H54 (cell line): Measurements from ENCODE around the gene ALAD.

Experiments
- DNase-seq: peaks from one replicate; pipeline ENCODE4 v3.0.0; 2011; ENCODE audit warnings: low spot score, mixed read lengths; ENCODE audit not compliant: insufficient read length
- FAIRE-seq: peaks from 3 replicates; lab custom pipeline; 2011; peaks lifted over from hg19 to GRCh38; lab: Jason Lieb, UNC
- POLR2A ChIP-seq: IDR thresholded peaks from 2 replicates; pipeline ENCODE4 v1.6.1; 2011; ENCODE audit warnings: low read depth, mild to moderate bottlenecking, low read length

Gene ALAD

GRCh38 chr9:113337714-113338113 is 63.4 kb downstream of the ALAD start:
- no peak for FAIRE-seq
- TF ChIP-seq POLR2A, result no peak
- DNase-seq, result no peak
